ENCODE data around the gene CDH3.

GRCh38 chr16:68596266-68596665 lies 48.8 kb upstream of the CDH3 start:
- TF ChIP-seq POLR2AphosphoS5 (IDR thresholded peaks at IDR 0.05) (no peak), CTCF (IDR thresholded peaks at IDR 0.05) (no peak), POLR2A (IDR thresholded peaks at IDR 0.05) (no peak)
